Stimulated activated CD4-positive, alpha-beta T cell treated with anti-CD3 and anti-CD28 coated beads, Interleukin-4, amount 100 ng/mL, for 48 hours (primary cell): ENCODE measurements around the gene LTF.
"Not testable (repeated sequence)": the region's sequence is repeated elsewhere in the genome, so short reads cannot be mapped to it uniquely, and the experiment has no call there.

Source experiments
- DNase-seq, 2 donors: peaks; one replicate each; pipeline ENCODE4 v3.0.0-alpha.2; 2020; ENCODE audit warnings: low read depth in 2 of 2

Gene LTF

GRCh38 chr3:46416125-46416810, 48.4 kb downstream of the LTF start:
- DNase-seq, result no peak

- DNase-seq, result no peak
These were observed 50.0 kb downstream of the LTF start for GRCh38 chr3:46414739-46415138.

GRCh38 chr3:46413951-46414350, 50.8 kb downstream of the LTF start:
- no peak for DNase-seq

GRCh38 chr3:46412786-46413298, 51.9 kb downstream of the LTF start:
- no peak for DNase-seq

- no peak for DNase-seq
These were observed 53.4 kb downstream of the LTF start for GRCh38 chr3:46411271-46411670.

GRCh38 chr3:46410669-46411068, 54.0 kb downstream of the LTF start:
- no peak for DNase-seq

GRCh38 chr3:46409739-46410489, 54.8 kb downstream of the LTF start:
- DNase-seq, result no peak

GRCh38 chr3:46408853-46409252, 55.9 kb downstream of the LTF start:
- DNase-seq, result no peak

- no peak for DNase-seq
These were observed 56.7 kb downstream of the LTF start for GRCh38 chr3:46407970-46408369.

- DNase-seq, result peak; percentile 5 to 23
These were observed 57.7 kb downstream of the LTF start, which contains the start of the genes CCR5AS and CCRL2 for GRCh38 chr3:46406788-46407611. Gene CCR5AS, minus strand, starts transcription at chr3:46407066. Gene CCRL2, plus strand, starts transcription at chr3:46407259. Its CDS starts 821 bp downstream, at chr3:46408080.

GRCh38 chr3:46406443-46406787, 58.3 kb downstream of the LTF start:
- DNase-seq, result no peak

GRCh38 chr3:46405301-46406019, 59.2 kb downstream of the LTF start:
- no peak for DNase-seq

- not testable (repeated sequence) for DNase-seq
These were observed 61.8 kb downstream of the LTF start for GRCh38 chr3:46402902-46403301.

GRCh38 chr3:46401579-46401978, 63.1 kb downstream of the LTF start:
- DNase-seq, result no peak

GRCh38 chr3:46400846-46401245, 63.9 kb downstream of the LTF start:
- no peak for DNase-seq

GRCh38 chr3:46400000-46400734, 64.5 kb downstream of the LTF start:
- no peak for DNase-seq

- DNase-seq, result no peak
These were observed 65.1 kb downstream of the LTF start for GRCh38 chr3:46399557-46399956.

GRCh38 chr3:46399098-46399497, 65.6 kb downstream of the LTF start:
- no peak for DNase-seq

GRCh38 chr3:46398186-46398955, 66.3 kb downstream of the LTF start:
- DNase-seq, result no peak

- no peak for DNase-seq
These were observed 67.6 kb downstream of the LTF start for GRCh38 chr3:46397111-46397510.
